ENCODE measurements around the gene NOS1AP.

GRCh38 chr1:162417650-162418049 is 348.2 kb downstream of the NOS1AP start:
- TF ChIP-seq CTCF (IDR thresholded peaks at IDR 0.05 in 2 of 3, conservative IDR thresholded peaks at IDR 0.05 in 1 of 3; ENCODE audit: borderline replicate concordance in 1 of 3, insufficient read depth in 1 of 3, low read depth in 2 of 3, low read length in 2 of 3) (no peak), POLR2A (IDR thresholded peaks at IDR 0.05; ENCODE audit: borderline replicate concordance, extremely low read depth, insufficient read depth, insufficient read length) (no peak)
